Duodenal mucosa (tissue), 2 donors: ENCODE measurements around the gene ARHGAP29.

Experiments
- H3K27ac ChIP-seq: one replicate; pipeline ENCODE4 v1.7.0; 2013; ENCODE audit warnings: low read depth, low read length
- H3K27me3 ChIP-seq, 2 donors: one replicate each; pipeline ENCODE4 v1.7.0; 2013; ENCODE audit warnings: low read length in 2 of 2, control low read depth in 1 of 2; ENCODE audit not compliant: insufficient read depth in 2 of 2, control insufficient read depth in 1 of 2
- H3K36me3 ChIP-seq, 2 donors: one replicate each; pipeline ENCODE4 v1.7.0; 2013; ENCODE audit warnings: low read length in 2 of 2, control low read depth in 1 of 2; ENCODE audit not compliant: insufficient read depth in 2 of 2, control insufficient read depth in 1 of 2
- H3K4me1 ChIP-seq, 2 donors: one replicate each; pipeline ENCODE4 v1.7.0; 2013; ENCODE audit warnings: low read length in 2 of 2, control low read depth in 1 of 2; ENCODE audit not compliant: insufficient read depth in 2 of 2, control insufficient read depth in 1 of 2
- H3K4me3 ChIP-seq, 2 donors: one replicate each; pipeline ENCODE4 v1.7.0; 2013; ENCODE audit warnings: low read length in 2 of 2, low read depth in 1 of 2
- H3K9ac ChIP-seq, 2 donors: one replicate each; pipeline ENCODE4 v1.7.0; 2013; ENCODE audit warnings: low read length in 2 of 2, low read depth in 1 of 2
- H3K9me3 ChIP-seq, 2 donors: one replicate each; pipeline ENCODE4 v1.7.0; 2013; ENCODE audit warnings: low read length in 2 of 2, control low read depth in 1 of 2; ENCODE audit not compliant: control insufficient read depth in 1 of 2

Gene ARHGAP29

DNA sequence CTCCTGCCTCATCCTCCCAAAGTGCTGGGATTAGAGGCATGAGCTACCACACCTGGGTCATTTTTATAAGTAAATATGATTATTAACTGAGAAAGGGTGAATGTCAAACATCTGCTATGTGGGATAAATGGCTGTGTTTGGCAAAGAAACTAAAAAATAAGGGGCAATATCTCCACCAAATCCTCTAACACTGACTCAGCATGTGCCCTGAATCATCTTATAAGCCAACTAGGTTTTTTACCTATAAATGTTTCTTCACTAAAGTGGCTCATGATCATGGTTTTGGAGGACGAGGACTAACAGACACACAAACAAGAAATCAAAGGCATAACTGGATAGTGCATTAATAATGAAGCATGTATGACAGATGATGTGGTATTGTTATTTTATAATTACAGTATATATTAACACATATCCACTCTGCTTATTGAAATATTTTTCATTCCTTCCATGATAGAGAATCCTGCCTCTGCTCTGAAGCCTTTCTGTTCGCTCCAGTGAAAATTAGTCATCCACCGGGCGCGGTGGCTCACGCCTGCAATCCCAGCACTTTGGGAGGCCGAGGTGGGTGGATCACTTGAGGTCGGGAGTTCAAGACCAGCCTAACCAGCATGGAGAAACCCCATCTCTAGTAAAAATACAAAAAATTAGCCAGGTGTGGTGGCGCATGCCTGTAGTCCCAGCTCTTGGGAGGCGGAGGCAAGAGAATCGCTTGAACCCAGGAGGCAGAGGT is 11.7 kb upstream of the ARHGAP29 start:
- H3K27ac ChIP-seq: no peak overlapping the region
- H3K9me3 ChIP-seq: no peaks in the 10 kb centered on the region
- H3K36me3 ChIP-seq: no peaks in the 10 kb centered on the region
- H3K27me3 ChIP-seq: peaks cover 27% of the 10 kb centered on the region in 2 donors
- H3K9ac ChIP-seq: no peak overlapping the region
- H3K4me1 ChIP-seq: peaks cover 0 to 5% of the 10 kb centered on the region in 2 donors
- H3K4me3 ChIP-seq: no peak overlapping the region

DNA sequence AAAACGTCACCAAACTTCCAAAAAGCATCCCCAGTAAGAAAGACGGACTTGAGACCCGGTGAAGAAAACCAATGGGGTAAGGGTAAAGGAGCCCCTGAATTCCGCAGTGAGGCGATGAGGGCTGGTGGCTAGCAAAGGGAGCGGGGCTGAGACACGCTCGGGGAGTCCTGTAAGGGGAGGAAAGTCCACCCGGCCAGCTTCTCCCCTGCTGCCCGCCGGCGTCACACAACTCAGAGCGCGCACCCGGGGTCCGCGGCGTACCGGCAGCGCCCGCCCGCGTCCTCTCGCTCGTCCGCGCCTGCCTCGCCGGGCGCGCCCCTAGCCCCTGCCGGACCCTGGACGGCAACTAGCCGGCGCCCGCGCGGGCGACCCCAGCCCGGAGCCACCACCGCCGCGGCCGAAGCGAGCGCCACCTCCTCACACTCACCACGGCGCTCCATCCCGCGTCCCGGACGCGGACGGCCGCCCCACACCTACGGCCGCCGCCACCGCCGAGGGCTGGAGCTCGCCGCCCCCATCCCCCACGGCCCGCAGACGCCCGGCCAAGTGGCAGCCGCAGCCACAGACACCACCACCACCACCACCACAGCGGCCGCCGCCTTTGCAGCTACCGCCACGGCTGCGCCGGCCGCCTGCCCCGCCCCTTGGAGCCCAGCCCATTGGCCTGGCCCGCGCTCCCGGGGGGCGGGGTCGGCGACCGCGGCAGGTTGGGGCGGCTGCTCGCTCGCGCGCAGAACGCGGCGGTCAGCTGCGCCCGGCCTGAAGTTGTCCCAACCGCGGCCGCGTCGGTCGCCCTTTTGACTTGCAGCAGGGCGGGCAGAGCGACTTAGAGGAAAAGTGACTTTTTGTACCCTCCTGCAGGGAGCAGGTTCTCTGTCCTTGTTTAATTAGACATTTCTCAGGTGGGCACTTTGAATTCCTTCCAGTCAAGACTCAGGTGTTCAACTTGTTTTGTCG is 10.0 kb upstream of the ARHGAP29 start:
- peaks cover 0 to 5% of the 10 kb centered on the region in 2 donors for H3K4me1 ChIP-seq
- H3K9ac ChIP-seq: peak overlapping the region; percentile 12 to 41
- peak overlapping the region; percentile 63 for H3K27ac ChIP-seq
- peak overlapping the region; percentile 56 to 62 for H3K4me3 ChIP-seq
- peaks cover 27 to 30% of the 10 kb centered on the region in 2 donors for H3K27me3 ChIP-seq
- H3K9me3 ChIP-seq: no peaks in the 10 kb centered on the region
- no peaks in the 10 kb centered on the region for H3K36me3 ChIP-seq

DNA sequence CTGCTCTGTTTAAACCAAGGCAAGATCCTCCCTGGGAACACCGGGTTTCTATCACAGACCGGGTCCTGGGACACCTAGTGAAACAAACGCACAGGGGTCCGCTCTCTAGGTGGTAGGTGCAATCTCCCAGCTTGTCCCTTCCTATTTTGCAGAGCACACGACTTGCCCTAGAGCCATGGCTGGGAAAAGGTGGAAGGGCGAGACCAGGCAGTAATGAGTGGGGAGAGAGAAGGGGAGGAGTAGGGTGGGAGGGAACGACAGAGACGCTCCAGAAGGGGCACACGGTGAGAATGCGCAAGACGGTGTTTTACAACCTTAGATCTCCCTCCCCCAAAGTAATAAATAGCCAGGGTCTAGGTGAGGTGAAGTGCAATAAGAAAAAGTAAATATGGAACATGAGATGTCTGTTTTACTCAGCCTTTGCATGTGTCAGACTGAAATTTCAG is 9.3 kb upstream of the ARHGAP29 start:
- H3K27me3 ChIP-seq: peaks cover 27 to 30% of the 10 kb centered on the region in 2 donors
- no peaks in the 10 kb centered on the region for H3K36me3 ChIP-seq
- H3K4me1 ChIP-seq: peaks cover 0 to 5% of the 10 kb centered on the region in 2 donors
- H3K9me3 ChIP-seq: no peaks in the 10 kb centered on the region
- peak overlapping the region; percentile 63 for H3K27ac ChIP-seq
- H3K9ac ChIP-seq: peak overlapping the region; percentile 12 to 41
- peak overlapping the region; percentile 55 to 62 for H3K4me3 ChIP-seq

DNA sequence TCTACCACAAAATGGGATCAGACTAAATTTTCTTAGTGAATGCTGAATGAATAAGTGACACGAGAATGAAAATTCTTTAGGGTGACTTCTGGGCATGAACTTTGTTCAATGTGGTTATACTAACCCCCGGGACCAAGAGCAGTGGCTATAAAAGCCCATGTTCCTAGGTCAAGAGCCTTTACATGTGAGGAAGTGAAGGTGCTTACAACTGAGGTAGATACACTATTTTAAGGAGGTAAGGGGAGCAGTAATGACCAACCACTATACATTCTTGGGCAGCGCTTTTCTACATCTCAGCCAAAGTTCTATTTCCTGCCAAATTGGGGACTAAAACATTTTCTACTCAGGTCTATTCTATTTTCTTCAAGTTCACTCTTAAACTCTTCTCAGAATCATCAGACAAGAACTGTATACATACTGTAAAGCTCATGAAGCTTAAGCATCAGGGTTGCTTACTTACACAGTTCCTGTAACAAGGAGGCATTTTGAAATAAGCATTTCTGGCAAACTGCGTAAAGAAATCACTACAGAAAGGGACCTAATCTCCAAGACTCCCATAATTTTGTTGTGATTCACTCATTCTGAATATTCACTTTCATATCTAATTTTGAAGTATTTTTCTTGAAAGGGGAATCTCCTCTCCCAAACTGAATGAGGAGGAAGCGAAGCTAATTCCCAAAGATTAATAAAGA is 8.5 kb upstream of the ARHGAP29 start:
- Histone ChIP-seq H3K27ac (no peak overlapping the region), H3K4me3 (no peak overlapping the region), H3K36me3 (no peaks in the 10 kb centered on the region), H3K27me3 (peaks cover 27 to 28% of the 10 kb centered on the region in 2 donors), H3K4me1 (peaks cover 0 to 5% of the 10 kb centered on the region in 2 donors), H3K9ac (no peak overlapping the region), H3K9me3 (no peaks in the 10 kb centered on the region)

DNA sequence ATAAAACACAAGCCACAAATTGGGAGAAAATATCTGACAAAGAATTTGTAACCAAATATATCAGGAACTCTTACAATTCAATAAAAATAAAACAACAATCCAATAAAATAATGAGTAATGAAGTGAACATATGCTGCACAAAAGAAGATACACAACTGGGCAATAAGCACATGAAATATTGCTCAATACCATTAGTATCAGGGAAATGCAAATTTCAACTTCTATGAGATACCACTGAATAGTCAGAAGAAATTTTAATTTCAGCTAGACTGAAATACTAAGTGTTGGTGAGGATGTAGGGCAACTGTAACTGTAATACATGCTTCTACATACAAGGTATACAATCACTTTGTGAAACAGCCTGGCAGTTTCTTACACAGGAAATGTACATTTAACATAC is 7.4 kb upstream of the ARHGAP29 start:
- H3K9ac ChIP-seq: no peak overlapping the region
- no peaks in the 10 kb centered on the region for H3K36me3 ChIP-seq
- H3K4me1 ChIP-seq: peaks cover 0 to 5% of the 10 kb centered on the region in 2 donors
- H3K27me3 ChIP-seq: peaks cover 30 to 34% of the 10 kb centered on the region in 2 donors
- no peak overlapping the region for H3K4me3 ChIP-seq
- H3K9me3 ChIP-seq: no peaks in the 10 kb centered on the region
- no peak overlapping the region for H3K27ac ChIP-seq

DNA sequence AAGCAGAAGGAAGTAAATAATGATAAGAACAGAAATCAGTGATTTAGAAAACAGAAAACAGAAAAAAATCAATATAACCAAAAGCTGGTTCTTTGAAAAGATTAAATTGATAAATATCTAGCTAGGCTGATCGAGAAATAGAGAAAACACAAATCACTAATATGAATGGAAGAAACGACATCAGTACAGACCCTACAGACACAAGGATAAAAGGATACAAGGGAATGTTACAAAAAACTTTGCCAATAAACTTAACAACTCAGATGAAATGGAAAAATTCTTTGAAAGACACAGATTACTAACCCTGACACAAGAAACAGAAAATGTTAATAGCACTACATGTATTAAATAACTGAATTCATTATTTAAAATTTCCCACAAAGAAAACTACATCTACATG is 6.3 kb upstream of the ARHGAP29 start:
- no peaks in the 10 kb centered on the region for H3K36me3 ChIP-seq
- H3K9me3 ChIP-seq: no peaks in the 10 kb centered on the region
- H3K4me1 ChIP-seq: peaks cover 0 to 5% of the 10 kb centered on the region in 2 donors
- no peak overlapping the region for H3K4me3 ChIP-seq
- H3K27ac ChIP-seq: no peak overlapping the region
- H3K27me3 ChIP-seq: peaks cover 37 to 39% of the 10 kb centered on the region in 2 donors
- H3K9ac ChIP-seq: no peak overlapping the region

DNA sequence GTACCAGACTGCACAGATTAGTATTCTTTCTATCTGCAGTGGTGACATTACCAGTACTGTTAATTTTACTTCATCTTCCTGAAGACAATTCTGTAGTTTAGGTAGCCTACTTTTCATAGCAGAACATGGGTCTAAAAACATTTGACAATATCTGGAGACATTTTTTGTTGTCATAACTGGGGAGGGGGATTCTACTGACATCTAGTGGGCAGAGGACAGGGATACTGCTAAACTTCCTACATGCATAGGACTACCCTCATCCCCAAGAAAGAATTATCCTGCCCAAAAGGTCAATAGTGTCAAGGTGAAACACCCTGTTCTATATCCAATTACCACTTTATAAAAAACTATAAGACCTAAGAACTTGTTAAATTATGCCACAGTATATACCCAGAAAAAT is 3.4 kb upstream of the ARHGAP29 start:
- no peaks in the 10 kb centered on the region for H3K9me3 ChIP-seq
- no peak overlapping the region for H3K4me3 ChIP-seq
- H3K27ac ChIP-seq: no peak overlapping the region
- no peaks in the 10 kb centered on the region for H3K36me3 ChIP-seq
- H3K4me1 ChIP-seq: peaks cover 5 to 9% of the 10 kb centered on the region in 2 donors
- H3K9ac ChIP-seq: no peak overlapping the region
- peaks cover 37 to 40% of the 10 kb centered on the region in 2 donors for H3K27me3 ChIP-seq

DNA sequence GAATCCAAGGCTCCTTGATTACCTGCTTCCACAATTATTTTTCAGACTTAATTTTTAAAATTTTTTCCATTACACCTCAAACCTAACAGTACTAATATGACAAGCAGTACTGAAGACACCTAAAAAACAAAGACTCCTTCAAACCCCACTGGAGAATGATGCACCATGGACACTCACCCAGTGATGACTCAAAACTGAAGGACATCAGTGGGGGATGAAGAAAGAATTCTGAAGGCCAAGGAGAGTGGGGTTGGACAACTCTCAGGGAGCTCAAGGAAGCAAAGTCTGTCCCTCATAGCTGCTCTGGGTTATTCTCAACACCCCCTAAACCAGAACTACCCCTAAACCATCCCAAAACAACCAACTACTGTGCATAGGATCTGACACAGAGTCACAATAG is 2.4 kb upstream of the ARHGAP29 start:
- Histone ChIP-seq H3K27me3 (peaks cover 38 to 42% of the 10 kb centered on the region in 2 donors), H3K4me3 (no peak overlapping the region), H3K9ac (no peak overlapping the region), H3K36me3 (no peaks in the 10 kb centered on the region), H3K27ac (no peak overlapping the region), H3K9me3 (no peaks in the 10 kb centered on the region), H3K4me1 (peaks cover 5 to 9% of the 10 kb centered on the region in 2 donors)

DNA sequence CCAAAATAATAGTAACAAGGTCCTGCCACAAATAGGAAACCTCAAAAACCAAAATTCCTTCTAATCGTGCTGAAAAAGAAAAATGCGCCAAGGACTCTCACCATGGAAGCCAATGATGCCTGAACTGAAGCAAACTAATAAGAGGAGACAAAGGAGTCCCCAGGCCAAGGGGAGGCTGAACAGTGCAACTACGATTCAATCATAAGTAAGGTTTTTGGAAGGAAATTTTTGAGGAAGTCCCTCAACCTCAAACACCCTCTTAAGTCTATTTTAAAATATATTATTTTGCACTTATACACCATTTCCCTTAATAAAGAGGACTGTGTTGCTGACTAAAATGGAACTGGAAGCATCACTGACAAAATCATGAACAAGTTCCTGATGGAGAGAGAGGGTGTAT is 1.7 kb upstream of the ARHGAP29 start:
- Histone ChIP-seq H3K27me3 (peaks cover 42% of the 10 kb centered on the region in 2 donors), H3K4me3 (no peak overlapping the region), H3K9me3 (no peaks in the 10 kb centered on the region), H3K27ac (no peak overlapping the region), H3K4me1 (peaks cover 5 to 9% of the 10 kb centered on the region in 2 donors), H3K9ac (no peak overlapping the region), H3K36me3 (no peaks in the 10 kb centered on the region)
